HG02588 (cell line): ENCODE data around the gene CSH1.
"Not testable (repeated sequence)": the region's sequence is repeated elsewhere in the genome, so short reads cannot be mapped to it uniquely, and the experiment has no call there.

Experiments used
- ATAC-seq: cut with Tn5 transposase; IDR thresholded peaks from one replicate; pipeline ENCODE4 v1.9.1; 2021; ENCODE audit warnings: mild to moderate bottlenecking, moderate library complexity; ENCODE audit not compliant: unreplicated experiment

Gene CSH1

DNA sequence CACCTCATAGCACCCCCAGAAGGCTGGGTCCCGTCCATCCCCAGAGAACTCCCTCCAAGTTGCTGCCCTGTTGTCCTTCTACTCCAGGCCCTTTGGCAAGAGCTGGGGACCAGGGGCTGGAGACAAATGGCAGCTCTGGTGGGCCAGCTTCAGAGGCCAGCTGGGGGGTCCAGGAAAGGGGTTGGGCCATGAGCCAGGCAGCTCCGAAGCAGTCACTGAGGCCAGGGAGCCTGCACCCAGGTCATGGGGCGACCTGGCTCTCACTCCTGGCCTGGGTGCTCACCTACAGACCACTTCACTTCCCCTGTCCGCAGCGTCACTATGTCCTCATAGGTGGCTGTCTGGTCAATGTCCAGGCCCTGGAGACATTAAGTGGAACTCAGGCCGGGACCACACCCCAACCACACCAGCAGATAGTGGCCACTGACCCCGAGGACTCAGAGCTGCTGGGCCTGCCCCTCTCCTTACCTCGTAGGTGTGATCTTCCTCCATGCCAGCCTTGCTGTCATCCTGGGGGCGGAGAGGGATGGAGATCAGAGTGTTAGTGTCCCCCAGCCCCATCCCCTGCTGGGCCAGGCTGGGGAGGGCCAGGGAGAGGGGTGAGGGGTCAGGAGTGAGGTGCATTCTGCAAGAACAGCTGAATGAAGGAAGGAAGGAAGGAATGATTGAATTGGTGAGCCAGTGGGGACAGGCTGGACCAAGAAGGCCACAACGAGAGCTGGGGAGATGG is 32.8 kb upstream of the CSH1 start:
- no peak for ATAC-seq

DNA sequence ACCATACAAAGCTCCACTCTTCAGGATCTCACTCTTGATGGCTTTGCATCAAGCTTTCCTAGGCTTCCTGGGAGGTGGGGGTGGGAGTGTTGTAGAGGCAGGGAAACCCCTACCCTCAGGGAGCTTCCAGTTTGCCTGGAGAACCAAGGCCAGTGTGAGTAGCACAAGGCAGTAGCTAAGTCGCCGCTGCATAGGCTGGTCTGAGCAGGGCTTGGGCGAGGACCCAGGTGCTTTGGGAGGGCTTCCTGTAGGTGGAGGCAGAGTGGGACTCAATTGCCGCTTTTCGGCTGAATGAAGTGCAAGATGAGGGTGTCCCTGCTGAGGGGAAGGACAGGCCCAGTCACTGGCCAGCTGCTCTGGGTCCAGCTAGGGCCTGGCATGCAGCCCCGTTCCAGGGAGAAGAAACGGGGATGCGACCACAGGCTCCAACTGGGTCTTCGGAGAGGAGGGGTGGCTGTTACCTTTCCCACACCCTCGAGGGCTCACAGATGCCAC is 31.8 kb upstream of the CSH1 start:
- no peak for ATAC-seq

- no peak for ATAC-seq
These were observed 31.2 kb upstream of the CSH1 start for GRCh38 chr17:63927464-63928171.

DNA sequence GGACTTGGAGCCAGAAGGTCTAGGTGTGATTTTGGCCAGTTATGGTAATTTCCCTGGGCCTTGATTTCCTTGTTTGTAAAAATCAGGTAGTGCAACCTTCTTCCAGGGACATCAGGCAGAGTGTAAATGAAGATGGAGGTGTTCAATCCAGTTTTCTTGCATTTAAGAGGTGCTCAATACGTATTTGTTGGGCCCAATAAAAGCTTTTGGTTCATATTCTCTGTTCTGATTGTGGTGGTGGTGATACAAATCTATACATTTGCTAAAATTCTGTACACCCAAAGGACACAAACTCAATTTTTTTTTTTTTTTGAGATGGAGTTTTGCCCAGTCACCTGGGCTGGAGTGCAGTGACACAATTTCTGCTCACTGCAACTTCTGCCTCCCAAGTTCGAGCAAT is 29.8 kb upstream of the CSH1 start:
- no peak for ATAC-seq

- ATAC-seq = no peak
These were observed 29.2 kb upstream of the CSH1 start for GRCh38 chr17:63925615-63926014.

DNA sequence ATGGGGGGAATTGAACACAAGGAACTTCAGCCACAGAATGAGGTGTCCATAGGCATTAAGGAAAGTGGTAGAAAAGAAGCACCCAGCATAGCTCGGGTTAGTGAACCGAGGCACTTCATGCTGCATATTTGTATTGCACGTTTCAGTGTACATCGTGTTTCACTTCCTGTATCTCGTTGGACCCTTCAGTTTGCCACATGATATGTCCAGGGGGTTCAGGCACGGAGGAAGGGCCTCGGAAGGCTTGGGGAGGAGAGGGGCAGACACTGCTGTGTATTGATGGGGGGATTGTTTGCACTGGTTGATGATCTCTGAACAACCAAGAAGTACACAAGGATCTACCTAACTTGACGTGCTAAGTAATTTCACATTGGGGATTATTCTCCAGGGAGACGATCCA is 26.0 kb upstream of the CSH1 start:
- not testable (repeated sequence) for ATAC-seq

GRCh38 chr17:63920779-63921178 is 24.4 kb upstream of the CSH1 start:
- not testable (repeated sequence) for ATAC-seq

DNA sequence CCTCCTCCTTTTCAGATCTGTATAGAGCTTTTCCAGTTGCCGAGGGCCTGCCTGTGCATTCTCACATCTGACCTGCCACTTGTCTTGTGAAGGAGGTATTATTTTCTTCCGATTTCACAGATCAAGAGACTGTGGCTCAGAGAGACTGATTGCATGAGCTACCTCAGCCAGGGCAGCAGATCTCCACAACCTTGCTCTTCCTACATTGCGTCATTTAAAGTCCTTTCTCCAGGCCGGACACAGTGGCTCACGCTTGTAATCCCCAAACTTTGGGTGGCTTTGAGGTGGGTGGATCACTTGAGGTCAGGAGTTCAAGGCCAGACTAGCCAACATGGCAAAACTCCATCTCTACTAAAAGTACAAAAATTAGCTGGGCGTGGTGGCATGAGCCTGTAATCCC is 23.7 kb upstream of the CSH1 start:
- not testable (repeated sequence) for ATAC-seq

DNA sequence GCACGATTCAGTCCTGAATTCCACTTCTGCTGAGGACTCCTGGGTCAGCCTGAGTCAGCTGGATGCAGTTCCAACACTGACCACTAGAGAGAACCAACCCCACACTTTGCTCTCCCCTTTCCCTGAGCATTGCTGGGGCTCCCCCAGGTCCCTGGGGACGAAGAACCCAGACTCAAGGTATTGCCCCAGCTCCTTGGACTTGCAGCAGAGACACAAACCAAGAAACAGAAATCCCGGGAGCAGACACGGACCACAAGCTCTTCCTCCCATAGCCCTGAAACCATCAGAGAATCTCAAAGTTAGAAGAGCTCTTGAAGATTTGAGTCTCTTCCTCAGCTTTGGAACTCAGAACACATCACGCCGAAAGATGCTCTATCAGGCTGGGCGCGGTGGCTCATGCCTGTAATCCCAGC is 22.9 kb upstream of the CSH1 start:
- ATAC-seq = peak; percentile 62

DNA sequence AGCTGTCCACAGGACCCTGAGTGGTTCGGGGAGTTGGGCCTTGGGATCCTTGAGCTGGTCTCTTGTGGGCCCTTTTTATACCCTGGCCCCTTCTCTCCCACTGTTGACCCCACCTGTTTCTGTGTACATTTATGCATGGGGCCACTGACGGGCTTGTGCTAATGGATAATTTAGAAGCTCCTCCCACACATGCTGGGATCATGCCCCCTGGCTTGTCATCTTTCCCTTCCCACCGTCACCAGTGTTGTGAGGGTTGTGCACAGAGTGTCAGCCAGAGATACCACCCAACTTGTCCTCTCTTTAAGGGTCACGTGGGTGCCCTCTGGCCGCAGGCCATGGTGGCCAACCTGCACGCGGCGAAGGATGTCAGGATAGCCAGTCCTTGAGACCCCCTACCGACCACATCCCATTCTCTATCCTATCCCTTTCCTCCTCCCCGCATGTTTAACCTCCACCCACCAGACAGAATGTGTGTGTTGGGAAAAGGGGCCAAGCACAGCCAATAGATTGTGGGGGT is 22.5 kb upstream of the CSH1 start, which contains the start of gene GH1:
TSS of gene GH1 (minus strand) at position 51 of the 517 bp plus-strand sequence. CDS start 63 bp downstream, outside the sequence.
- ATAC-seq = not testable (repeated sequence)

- no peak for ATAC-seq
These were observed 21.9 kb upstream of the CSH1 start for GRCh38 chr17:63918305-63918704.

- ATAC-seq = no peak
These were observed 21.3 kb upstream of the CSH1 start for GRCh38 chr17:63917646-63918045.

GRCh38 chr17:63917206-63917605 is 20.8 kb upstream of the CSH1 start:
- ATAC-seq = not testable (repeated sequence)

DNA sequence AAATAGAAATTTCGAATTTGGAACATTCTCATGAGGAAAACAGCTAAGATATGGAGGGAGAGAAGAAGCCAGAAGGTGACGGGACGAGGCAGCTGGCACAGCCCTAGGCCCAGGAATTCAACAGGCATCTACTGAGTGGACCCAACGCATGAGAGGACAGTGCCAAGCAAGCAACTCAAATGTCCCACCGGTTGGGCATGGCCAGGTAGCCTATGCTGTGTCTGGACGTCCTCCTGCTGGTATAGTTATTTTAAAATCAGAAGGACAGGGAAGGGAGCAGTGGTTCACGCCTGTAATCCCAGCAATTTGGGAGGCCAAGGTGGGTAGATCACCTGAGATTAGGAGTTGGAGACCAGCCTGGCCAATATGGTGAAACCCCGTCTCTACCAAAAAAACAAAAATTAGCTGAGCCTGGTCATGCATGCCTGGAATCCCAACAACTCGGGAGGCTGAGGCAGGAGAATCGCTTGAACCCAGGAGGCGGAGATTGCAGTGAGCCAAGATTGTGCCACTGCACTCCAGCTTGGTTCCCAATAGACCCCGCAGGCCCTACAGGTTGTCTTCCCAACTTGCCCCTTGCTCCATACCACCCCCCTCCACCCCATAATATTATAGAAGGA is 20.3 kb upstream of the CSH1 start:
- no peak for ATAC-seq

- not testable (repeated sequence) for ATAC-seq
These were observed 19.4 kb upstream of the CSH1 start for GRCh38 chr17:63915753-63916152.

DNA sequence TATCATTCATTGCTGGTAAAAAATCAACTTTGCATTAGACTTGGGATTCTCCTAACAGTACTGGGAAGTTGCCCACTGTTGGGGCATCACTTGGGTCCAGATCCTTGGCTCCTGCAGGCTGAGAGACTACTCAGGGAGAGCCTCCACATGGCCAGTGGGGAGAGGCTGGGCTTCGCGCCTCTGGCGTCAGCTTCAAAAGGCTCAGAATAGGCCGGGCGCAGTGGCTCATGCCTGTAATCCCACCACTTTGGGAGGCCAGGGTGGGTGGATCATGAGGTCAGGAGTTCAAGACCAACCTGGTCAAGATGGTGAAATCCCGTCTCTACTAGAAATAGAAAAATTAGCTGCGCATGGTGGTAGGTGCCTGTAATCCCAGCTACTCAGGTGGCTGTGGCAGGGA is 18.1 kb upstream of the CSH1 start:
- no peak for ATAC-seq

- ATAC-seq = no peak
These were observed 15.3 kb upstream of the CSH1 start for GRCh38 chr17:63911657-63912100.

- ATAC-seq = no peak
These were observed 14.8 kb upstream of the CSH1 start, which contains the start of gene CSHL1 for GRCh38 chr17:63911041-63911635. TSS of gene CSHL1 (minus strand) at chr17:63911258. CDS start at chr17:63911196, 62 bp downstream.

- no peak for ATAC-seq
These were observed 13.7 kb upstream of the CSH1 start for GRCh38 chr17:63910096-63910495.

DNA sequence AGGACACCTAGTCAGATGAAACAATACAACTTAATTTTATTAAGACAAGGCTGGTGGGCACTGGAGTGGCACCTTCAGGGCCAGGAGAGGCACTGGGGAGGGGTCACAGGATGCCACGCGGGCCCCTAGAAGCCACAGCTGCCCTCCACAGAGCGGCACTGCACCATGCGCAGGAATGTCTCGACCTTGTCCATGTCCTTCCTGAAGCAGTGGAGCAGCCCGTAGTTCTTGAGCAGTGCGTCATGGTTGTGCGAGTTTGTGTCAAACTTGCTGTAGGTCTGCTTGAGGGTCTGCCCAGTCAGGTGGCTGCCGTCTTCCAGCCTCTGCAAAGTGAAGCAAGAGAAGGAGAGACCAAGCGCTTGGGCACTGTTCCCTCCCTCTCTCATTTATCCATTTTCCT is 13.2 kb upstream of the CSH1 start:
- not testable (repeated sequence) for ATAC-seq
